Breast epithelium (tissue), 4 donors: ENCODE data around the gene TRIM33. TPM values are rescaled to one million over a fixed set of nuclear protein-coding genes. Genes with fewer than 3 reads are reported as not detected.
"Not testable (repeated sequence)": the region's sequence is repeated elsewhere in the genome, so short reads cannot be mapped to it uniquely, and the experiment has no call there.

Experiments used
- DNase-seq, 2 donors: peaks; one replicate each; pipeline ENCODE4 v3.0.0-alpha.2; 2019; ENCODE audit warnings: low spot score in 2 of 2
- H3K27ac ChIP-seq, 2 donors: fragments of 200-600 bp; sonication (generic) in 1 of 2; one replicate each; pipeline ENCODE4 v1.5.1; 2016 to 2019; ENCODE audit warnings: mild to moderate bottlenecking in 1 of 2
- H3K27me3 ChIP-seq, 2 donors: fragments of 200-600 bp; sonication (generic) in 1 of 2; one replicate each; pipeline versions ENCODE4 v1.5.1 to v1.6.0; 2017 to 2019; ENCODE audit warnings: control low read depth in 1 of 2, mild to moderate bottlenecking in 1 of 2
- H3K36me3 ChIP-seq: fragments of 200-600 bp; one replicate; pipeline ENCODE4 v1.5.1; 2019
- H3K4me1 ChIP-seq, 2 donors: fragments of 200-600 bp; sonication (generic); one replicate each; pipeline ENCODE4 v1.5.1; 2016 to 2019; ENCODE audit warnings: control low read depth in 1 of 2
- H3K4me3 ChIP-seq, 3 donors: fragments of 200-600 bp; sonication (generic); 1 replicate in 2 of 3; 2 replicates in 1 of 3; pipeline ENCODE4 v1.5.1; 2016 to 2019; ENCODE audit warnings: mild to moderate bottlenecking in 3 of 3, moderate library complexity in 2 of 3
- H3K9me3 ChIP-seq, 2 donors: fragments of 200-600 bp; sonication (generic) in 1 of 2; one replicate each; pipeline ENCODE4 v1.5.1; 2016 to 2019; ENCODE audit warnings: control low read depth in 1 of 2
- CTCF ChIP-seq, 3 donors: fragments of 450-650 bp; IDR thresholded peaks; one replicate each; pipeline ENCODE4 v1.5.1; 2016 to 2017; ENCODE audit warnings: antibody characterized with exemption in 3 of 3, mild to moderate bottlenecking in 3 of 3, moderate library complexity in 3 of 3
- POLR2A ChIP-seq: fragments of 450-650 bp; IDR thresholded peaks from one replicate; pipeline ENCODE4 v1.6.1; 2016; ENCODE audit warnings: antibody characterized with exemption, mild to moderate bottlenecking, moderate library complexity
- POLR2AphosphoS5 ChIP-seq, 3 donors: sonication (generic); formaldehyde crosslinking; IDR thresholded peaks; one replicate each; pipeline ENCODE4 v1.6.1; 2017; ENCODE audit warnings: antibody characterized with exemption in 3 of 3
- intact Hi-C: fragments of 100-400 bp; cut with DNase I; formaldehyde crosslinking; loops from one replicate; pipeline ENCODE4 v1.15.1; 2023; ENCODE audit warnings: low total_unique reads
- total RNA-seq, 3 donors: library from RNA; depleted of rRNA; stranded (reverse); fragments of >200 nt; gene quantifications; one replicate each; pipeline ENCODE4 v1.1.0, GENCODE V29; 2016

TRIM33 gene
- total RNA-seq, 3 donors from 2014 or later = 40.8 to 80.9 (median 56.4) TPM

GRCh38 chr1:114485286-114485685 lies 25.7 kb downstream of the TRIM33 start:
- Histone ChIP-seq H3K4me1 (no peaks in the 10 kb centered on the region), H3K27ac (no peak overlapping the region), H3K9me3 (no peaks in the 10 kb centered on the region), H3K36me3 (no peaks in the 10 kb centered on the region), H3K27me3 (no peaks in the 10 kb centered on the region), H3K4me3 (no peak overlapping the region)
- TF ChIP-seq CTCF (IDR thresholded peaks at IDR 0.05) (no peak), POLR2A (no peak), POLR2AphosphoS5 (IDR thresholded peaks at IDR 0.05) (no peak)
- no peak for DNase-seq
- intact Hi-C loops = no loop called here

GRCh38 chr1:114482585-114482984 lies 28.4 kb downstream of the TRIM33 start:
- Histone ChIP-seq H3K4me3 (no peak overlapping the region), H3K27me3 (no peaks in the 10 kb centered on the region), H3K27ac (no peak overlapping the region), H3K9me3 (peaks cover 3 to 9% of the 10 kb centered on the region in 2 donors), H3K4me1 (no peaks in the 10 kb centered on the region), H3K36me3 (no peaks in the 10 kb centered on the region)
- no peak for TF ChIP-seq CTCF (IDR thresholded peaks at IDR 0.05)
- TF ChIP-seq POLR2A = no peak
- TF ChIP-seq POLR2AphosphoS5 (IDR thresholded peaks at IDR 0.05) = no peak
- intact Hi-C loops = no loop called here
- no peak for DNase-seq

- H3K27me3 ChIP-seq, H3K36me3 ChIP-seq, H3K27ac ChIP-seq, intact Hi-C loops, H3K4me1 ChIP-seq, H3K4me3 ChIP-seq, H3K9me3 ChIP-seq, DNase-seq: not testable (repeated sequence)
Observed at GRCh38 chr1:114479636-114480035, 31.4 kb downstream of the TRIM33 start.

- TF ChIP-seq POLR2AphosphoS5 (IDR thresholded peaks at IDR 0.05) (no peak), CTCF (IDR thresholded peaks at IDR 0.05) (no peak), POLR2A (no peak)
- Histone ChIP-seq H3K27me3 (no peaks in the 10 kb centered on the region), H3K36me3 (no peaks in the 10 kb centered on the region), H3K9me3 (peaks cover 3 to 9% of the 10 kb centered on the region in 2 donors), H3K27ac (no peak overlapping the region), H3K4me3 (no peak overlapping the region), H3K4me1 (no peaks in the 10 kb centered on the region)
- intact Hi-C loops = no loop called here
- DNase-seq = no peak
Observed at GRCh38 chr1:114479134-114479533, 31.9 kb downstream of the TRIM33 start.

GRCh38 chr1:114473796-114474195 lies 37.2 kb downstream of the TRIM33 start:
- no peaks in the 10 kb centered on the region for H3K4me1 ChIP-seq
- no peak for TF ChIP-seq POLR2A
- no peak for TF ChIP-seq CTCF (IDR thresholded peaks at IDR 0.05)
- TF ChIP-seq POLR2AphosphoS5 (IDR thresholded peaks at IDR 0.05) = no peak
- H3K9me3 ChIP-seq = no peaks in the 10 kb centered on the region
- no peaks in the 10 kb centered on the region for H3K27me3 ChIP-seq
- no peak for DNase-seq
- no peak overlapping the region for H3K4me3 ChIP-seq
- H3K27ac ChIP-seq = no peak overlapping the region
- no peaks in the 10 kb centered on the region for H3K36me3 ChIP-seq
- intact Hi-C loops = no loop called here

GRCh38 chr1:114472408-114472807 lies 38.6 kb downstream of the TRIM33 start:
- H3K9me3 ChIP-seq = no peaks in the 10 kb centered on the region
- no peaks in the 10 kb centered on the region for H3K27me3 ChIP-seq
- TF ChIP-seq POLR2A = no peak
- TF ChIP-seq CTCF (IDR thresholded peaks at IDR 0.05) = no peak
- no peak for TF ChIP-seq POLR2AphosphoS5 (IDR thresholded peaks at IDR 0.05)
- intact Hi-C loops = no loop called here
- H3K27ac ChIP-seq = no peak overlapping the region
- no peaks in the 10 kb centered on the region for H3K4me1 ChIP-seq
- DNase-seq = no peak
- H3K4me3 ChIP-seq = no peak overlapping the region
- H3K36me3 ChIP-seq = no peaks in the 10 kb centered on the region
